GM18498 (cell line): ENCODE measurements around the gene DNAH5.
"Not testable (repeated sequence)": the region's sequence is repeated elsewhere in the genome, so short reads cannot be mapped to it uniquely, and the experiment has no call there.

Source experiments
- ATAC-seq: cut with Tn5 transposase; IDR thresholded peaks from one replicate; pipeline ENCODE4 v1.9.1; 2021; ENCODE audit warnings: mild to moderate bottlenecking, moderate library complexity; ENCODE audit not compliant: unreplicated experiment

Gene DNAH5

GRCh38 chr5:13944560-13945199, at the start of gene DNAH5:
Gene DNAH5 (minus strand): TSS chr5:13944688. CDS start chr5:13944438, 250 bp downstream.
- no peak for ATAC-seq

- no peak for ATAC-seq
Observed at GRCh38 chr5:13993926-13994325, 49.4 kb upstream of the DNAH5 start.

GRCh38 chr5:13992795-13993194, 48.3 kb upstream of the DNAH5 start:
- no peak for ATAC-seq

- ATAC-seq: no peak
Observed at GRCh38 chr5:13991365-13991764, 46.9 kb upstream of the DNAH5 start.

GRCh38 chr5:13990896-13991295, 46.4 kb upstream of the DNAH5 start:
- ATAC-seq: no peak

- ATAC-seq: no peak
Observed at GRCh38 chr5:13989832-13990231, 45.3 kb upstream of the DNAH5 start.

- ATAC-seq: peak; percentile 61
Observed at GRCh38 chr5:13987843-13988464, 43.5 kb upstream of the DNAH5 start.

GRCh38 chr5:13985731-13986418, 41.4 kb upstream of the DNAH5 start:
- no peak for ATAC-seq

- ATAC-seq: not testable (repeated sequence)
Observed at GRCh38 chr5:13984888-13985287, 40.4 kb upstream of the DNAH5 start.

GRCh38 chr5:13976867-13977830, 32.7 kb upstream of the DNAH5 start:
- ATAC-seq: no peak

GRCh38 chr5:13976223-13976622, 31.7 kb upstream of the DNAH5 start:
- no peak for ATAC-seq

- ATAC-seq: no peak
Observed at GRCh38 chr5:13975246-13975645, 30.8 kb upstream of the DNAH5 start.

GRCh38 chr5:13973724-13974123, 29.2 kb upstream of the DNAH5 start:
- ATAC-seq: no peak

- ATAC-seq: no peak
Observed at GRCh38 chr5:13972029-13972428, 27.5 kb upstream of the DNAH5 start.

GRCh38 chr5:13957032-13957645, 12.7 kb upstream of the DNAH5 start:
- peak; percentile 94 for ATAC-seq

GRCh38 chr5:13956471-13956870, 12.0 kb upstream of the DNAH5 start:
- no peak for ATAC-seq

- ATAC-seq: no peak
Observed at GRCh38 chr5:13955896-13956295, 11.4 kb upstream of the DNAH5 start.

GRCh38 chr5:13946111-13946510, 1.6 kb upstream of the DNAH5 start:
- no peak for ATAC-seq

GRCh38 chr5:13945271-13945670, 783 bp upstream of the DNAH5 start:
- no peak for ATAC-seq

- ATAC-seq: no peak
Observed at GRCh38 chr5:13943676-13944075, 812 bp downstream of the DNAH5 start.

- ATAC-seq: no peak
Observed at GRCh38 chr5:13941468-13941867, 3.0 kb downstream of the DNAH5 start.
